ENCODE results near the gene RAP1A.
A peak's percentile ranks its signal among the peaks of the same experiment; 100 is the strongest.

The RAP1A gene

GRCh38 chr1:111720977-111721786 lies 101.6 kb downstream of the RAP1A start:
- 89% methylated on average over 10 of the region's 10 CpGs for WGBS

GRCh38 chr1:111723091-111723806 lies 103.7 kb downstream of the RAP1A start:
- Histone ChIP-seq H2AK5ac (ENCODE audit: low read length, severe bottlenecking) (no peak overlapping the region), H3K79me1 (replicated peaks; ENCODE audit: low read length, poor library complexity, severe bottlenecking) (peaks cover under 1% of the 10 kb centered on the region), H3K23ac (ENCODE audit: low read length in 2 of 2) (no peak overlapping the region), H3K18ac (ENCODE audit: low read depth in 1 of 2, low read length in 2 of 2) (no peak overlapping the region), H2AFZ (ENCODE audit: low read depth, low read length) (no peak overlapping the region), H2BK120ac (ENCODE audit: low read depth, low read length) (no peak overlapping the region), H2BK15ac (ENCODE audit: low read depth, poor library complexity, severe bottlenecking) (peak overlapping the region; percentile 8), H3K27me3 (ENCODE audit: control insufficient read depth in 1 of 2, insufficient read depth in 1 of 2, low read length in 2 of 2) (no peaks in the 10 kb centered on the region), H3K9ac (ENCODE audit: low read length) (no peak overlapping the region), H3K9me3 (ENCODE audit: control insufficient read depth, low read length) (no peaks in the 10 kb centered on the region), H2BK12ac (ENCODE audit: low read length in 2 of 2) (no peak overlapping the region), H4K8ac (ENCODE audit: low read length) (no peak overlapping the region), H3K27ac (ENCODE audit: low read length, poor library complexity, severe bottlenecking) (no peak overlapping the region), H3K4me2 (ENCODE audit: low read length, poor library complexity, severe bottlenecking) (no peak overlapping the region), H3K14ac (ENCODE audit: low read length in 2 of 2) (no peak overlapping the region), H3K4me3 (ENCODE audit: insufficient read depth in 1 of 2, low read depth in 1 of 2, low read length in 2 of 2) (no peak overlapping the region), H3K4me1 (ENCODE audit: control insufficient read depth, insufficient read depth, low read depth, low read length) (peaks cover 5% of the 10 kb centered on the region), H3K4ac (ENCODE audit: low read depth in 1 of 2, low read length in 2 of 2) (no peak overlapping the region), H2BK5ac (ENCODE audit: low read depth, low read length, poor library complexity, severe bottlenecking) (no peak overlapping the region), H4K91ac (ENCODE audit: low read length) (peak overlapping the region; percentile 41), H3K36me3 (ENCODE audit: control insufficient read depth in 1 of 2, insufficient read depth in 2 of 2, low read depth in 1 of 2, low read length in 2 of 2) (peaks cover 20 to 28% of the 10 kb centered on the region in 2 experiments)
- WGBS: 84% methylated on average over 7 of the region's 7 CpGs
- DNase-seq: no peak

More at GRCh38 chr1:111720977-111721786, 101.6 kb downstream of the RAP1A start:
- H3K27ac ChIP-seq (ENCODE audit: low read length, poor library complexity, severe bottlenecking): no peak overlapping the region
- peak overlapping the region; percentile 34 to 59 for H3K18ac ChIP-seq (ENCODE audit: low read depth in 1 of 2, low read length in 2 of 2)
- H3K4ac ChIP-seq (ENCODE audit: low read depth in 1 of 2, low read length in 2 of 2): peak overlapping the region in 1 of 2 experiments; percentile 35
- H2BK120ac ChIP-seq (ENCODE audit: low read depth, low read length): peak overlapping the region; percentile 69
- H3K9me3 ChIP-seq (ENCODE audit: control insufficient read depth, low read length): no peaks in the 10 kb centered on the region
- H3K4me1 ChIP-seq (ENCODE audit: control insufficient read depth, insufficient read depth, low read depth, low read length): peaks cover 5% of the 10 kb centered on the region
- no peak overlapping the region for H3K23ac ChIP-seq (ENCODE audit: low read length in 2 of 2)
- peak overlapping the region; percentile 19 for H4K8ac ChIP-seq (ENCODE audit: low read length)
- DNase-seq: no peak
- H2AFZ ChIP-seq (ENCODE audit: low read depth, low read length): no peak overlapping the region
- no peak overlapping the region for H3K14ac ChIP-seq (ENCODE audit: low read length in 2 of 2)
- no peak overlapping the region for H3K9ac ChIP-seq (ENCODE audit: low read length)
- H3K36me3 ChIP-seq (ENCODE audit: control insufficient read depth in 1 of 2, insufficient read depth in 2 of 2, low read depth in 1 of 2, low read length in 2 of 2): peaks cover 2 to 17% of the 10 kb centered on the region in 2 experiments
- H3K4me2 ChIP-seq (ENCODE audit: low read length, poor library complexity, severe bottlenecking): no peak overlapping the region
- no peak overlapping the region for H2BK5ac ChIP-seq (ENCODE audit: low read depth, low read length, poor library complexity, severe bottlenecking)
- no peaks in the 10 kb centered on the region for H3K27me3 ChIP-seq (ENCODE audit: control insufficient read depth in 1 of 2, insufficient read depth in 1 of 2, low read length in 2 of 2)
- peak overlapping the region; percentile 70 to 78 for H2BK12ac ChIP-seq (ENCODE audit: low read length in 2 of 2)
- H2BK15ac ChIP-seq (ENCODE audit: low read depth, poor library complexity, severe bottlenecking): no peak overlapping the region
- H3K4me3 ChIP-seq (ENCODE audit: insufficient read depth in 1 of 2, low read depth in 1 of 2, low read length in 2 of 2): no peak overlapping the region
- peak overlapping the region; percentile 57 for H4K91ac ChIP-seq (ENCODE audit: low read length)
- H2AK5ac ChIP-seq (ENCODE audit: low read length, severe bottlenecking): no peak overlapping the region
- peaks cover 1% of the 10 kb centered on the region for H3K79me1 ChIP-seq (replicated peaks; ENCODE audit: low read length, poor library complexity, severe bottlenecking)

- 100% methylated on average over 1 of the region's 1 CpG for WGBS
Observed at GRCh38 chr1:111723871-111724270, 104.3 kb downstream of the RAP1A start.

GRCh38 chr1:111725192-111725591 lies 105.6 kb downstream of the RAP1A start:
- Histone ChIP-seq H2BK5ac (ENCODE audit: low read depth, low read length, poor library complexity, severe bottlenecking) (no peak overlapping the region), H4K91ac (ENCODE audit: low read length) (no peak overlapping the region), H3K9me3 (ENCODE audit: control insufficient read depth, low read length) (no peaks in the 10 kb centered on the region), H2BK120ac (ENCODE audit: low read depth, low read length) (no peak overlapping the region), H3K23ac (ENCODE audit: low read length in 2 of 2) (no peak overlapping the region), H2BK15ac (ENCODE audit: low read depth, poor library complexity, severe bottlenecking) (peak overlapping the region; percentile 26), H3K79me1 (replicated peaks; ENCODE audit: low read length, poor library complexity, severe bottlenecking) (peaks cover 5% of the 10 kb centered on the region), H4K8ac (ENCODE audit: low read length) (peak overlapping the region; percentile 66), H3K4me1 (ENCODE audit: control insufficient read depth, insufficient read depth, low read depth, low read length) (peaks cover 5% of the 10 kb centered on the region), H3K27ac (ENCODE audit: low read length, poor library complexity, severe bottlenecking) (no peak overlapping the region), H2BK12ac (ENCODE audit: low read length in 2 of 2) (no peak overlapping the region), H3K4ac (ENCODE audit: low read depth in 1 of 2, low read length in 2 of 2) (no peak overlapping the region), H3K4me2 (ENCODE audit: low read length, poor library complexity, severe bottlenecking) (no peak overlapping the region), H3K18ac (ENCODE audit: low read depth in 1 of 2, low read length in 2 of 2) (peak overlapping the region in 1 of 2 experiments; percentile 28), H3K14ac (ENCODE audit: low read length in 2 of 2) (peak overlapping the region in 1 of 2 experiments; percentile 35), H3K9ac (ENCODE audit: low read length) (no peak overlapping the region), H3K4me3 (ENCODE audit: insufficient read depth in 1 of 2, low read depth in 1 of 2, low read length in 2 of 2) (no peak overlapping the region), H2AFZ (ENCODE audit: low read depth, low read length) (no peak overlapping the region), H2AK5ac (ENCODE audit: low read length, severe bottlenecking) (no peak overlapping the region), H3K36me3 (ENCODE audit: control insufficient read depth in 1 of 2, insufficient read depth in 2 of 2, low read depth in 1 of 2, low read length in 2 of 2) (peaks cover 20 to 30% of the 10 kb centered on the region in 2 experiments), H3K27me3 (ENCODE audit: control insufficient read depth in 1 of 2, insufficient read depth in 1 of 2, low read length in 2 of 2) (no peaks in the 10 kb centered on the region)
- DNase-seq: no peak
- WGBS: 42% methylated on average over 5 of the region's 5 CpGs

More at GRCh38 chr1:111723871-111724270, 104.3 kb downstream of the RAP1A start:
- DNase-seq: no peak
- Histone ChIP-seq H3K4me1 (ENCODE audit: control insufficient read depth, insufficient read depth, low read depth, low read length) (peaks cover 5% of the 10 kb centered on the region), H3K4me2 (ENCODE audit: low read length, poor library complexity, severe bottlenecking) (no peak overlapping the region), H3K79me1 (replicated peaks; ENCODE audit: low read length, poor library complexity, severe bottlenecking) (peaks cover 3% of the 10 kb centered on the region), H2BK15ac (ENCODE audit: low read depth, poor library complexity, severe bottlenecking) (no peak overlapping the region), H4K8ac (ENCODE audit: low read length) (no peak overlapping the region), H3K18ac (ENCODE audit: low read depth in 1 of 2, low read length in 2 of 2) (no peak overlapping the region), H2BK12ac (ENCODE audit: low read length in 2 of 2) (no peak overlapping the region), H3K27me3 (ENCODE audit: control insufficient read depth in 1 of 2, insufficient read depth in 1 of 2, low read length in 2 of 2) (no peaks in the 10 kb centered on the region), H2AFZ (ENCODE audit: low read depth, low read length) (no peak overlapping the region), H2BK5ac (ENCODE audit: low read depth, low read length, poor library complexity, severe bottlenecking) (no peak overlapping the region), H3K9me3 (ENCODE audit: control insufficient read depth, low read length) (no peaks in the 10 kb centered on the region), H3K4ac (ENCODE audit: low read depth in 1 of 2, low read length in 2 of 2) (no peak overlapping the region), H3K4me3 (ENCODE audit: insufficient read depth in 1 of 2, low read depth in 1 of 2, low read length in 2 of 2) (no peak overlapping the region), H3K36me3 (ENCODE audit: control insufficient read depth in 1 of 2, insufficient read depth in 2 of 2, low read depth in 1 of 2, low read length in 2 of 2) (peaks cover 20 to 28% of the 10 kb centered on the region in 2 experiments), H2BK120ac (ENCODE audit: low read depth, low read length) (no peak overlapping the region), H3K9ac (ENCODE audit: low read length) (no peak overlapping the region), H3K23ac (ENCODE audit: low read length in 2 of 2) (no peak overlapping the region), H3K14ac (ENCODE audit: low read length in 2 of 2) (no peak overlapping the region), H2AK5ac (ENCODE audit: low read length, severe bottlenecking) (no peak overlapping the region), H3K27ac (ENCODE audit: low read length, poor library complexity, severe bottlenecking) (no peak overlapping the region), H4K91ac (ENCODE audit: low read length) (no peak overlapping the region)

Measured in mesenchymal stem cell (in vitro differentiated cells and primary cell).